IPS-18c (cell line): ENCODE measurements around the gene KCNG2.

ENCODE experiments used
- H3K4me3 ChIP-seq: 2 replicates; pipeline ENCODE4 v1.7.0; 2013; ENCODE audit warnings: low read depth, mild to moderate bottlenecking, low read length, moderate library complexity; ENCODE audit not compliant: insufficient read depth
- H3K9me3 ChIP-seq: one replicate; pipeline ENCODE4 v1.6.1; 2013; ENCODE audit warnings: mild to moderate bottlenecking, low read length, moderate library complexity; ENCODE audit not compliant: control insufficient read depth, insufficient read depth

The KCNG2 gene

GRCh38 chr18:79940814-79941472 lies 143.2 kb downstream of the KCNG2 start:
- no peak overlapping the region for H3K4me3 ChIP-seq
- no peaks in the 10 kb centered on the region for H3K9me3 ChIP-seq

GRCh38 chr18:79941473-79942119 lies 143.9 kb downstream of the KCNG2 start:
- Histone ChIP-seq H3K4me3 (no peak overlapping the region), H3K9me3 (no peaks in the 10 kb centered on the region)

- no peaks in the 10 kb centered on the region for H3K9me3 ChIP-seq
Observed at GRCh38 chr18:79942211-79942610, 144.5 kb downstream of the KCNG2 start.

GRCh38 chr18:79942786-79943607 lies 145.3 kb downstream of the KCNG2 start:
- Histone ChIP-seq H3K4me3 (no peak overlapping the region), H3K9me3 (no peaks in the 10 kb centered on the region)

More at GRCh38 chr18:79942211-79942610, 144.5 kb downstream of the KCNG2 start:
- no peak overlapping the region for H3K4me3 ChIP-seq

GRCh38 chr18:79943608-79944125 lies 145.9 kb downstream of the KCNG2 start:
- H3K4me3 ChIP-seq, result no peak overlapping the region

GRCh38 chr18:79944126-79944731 lies 146.5 kb downstream of the KCNG2 start:
- H3K9me3 ChIP-seq, result no peaks in the 10 kb centered on the region
- H3K4me3 ChIP-seq, result no peak overlapping the region

More at GRCh38 chr18:79943608-79944125, 145.9 kb downstream of the KCNG2 start:
- no peaks in the 10 kb centered on the region for H3K9me3 ChIP-seq

GRCh38 chr18:79944746-79945117 lies 147.0 kb downstream of the KCNG2 start:
- no peak overlapping the region for H3K4me3 ChIP-seq
- H3K9me3 ChIP-seq, result no peaks in the 10 kb centered on the region

- Histone ChIP-seq H3K4me3 (no peak overlapping the region), H3K9me3 (no peaks in the 10 kb centered on the region)
Observed at GRCh38 chr18:79945118-79946042, 147.6 kb downstream of the KCNG2 start.

- Histone ChIP-seq H3K4me3 (no peak overlapping the region), H3K9me3 (no peaks in the 10 kb centered on the region)
Observed at GRCh38 chr18:79947054-79947755, 149.5 kb downstream of the KCNG2 start.

GRCh38 chr18:79947881-79948610 lies 150.3 kb downstream of the KCNG2 start:
- H3K9me3 ChIP-seq, result no peaks in the 10 kb centered on the region
- H3K4me3 ChIP-seq, result no peak overlapping the region

- Histone ChIP-seq H3K9me3 (no peaks in the 10 kb centered on the region), H3K4me3 (no peak overlapping the region)
Observed at GRCh38 chr18:79948719-79949411, 151.1 kb downstream of the KCNG2 start.
